Putamen (tissue), 1 donor: ENCODE measurements around the gene CLBA1.
"Not testable (repeated sequence)": the region's sequence is repeated elsewhere in the genome, so short reads cannot be mapped to it uniquely, and the experiment has no call there.

Experiments used
- DNase-seq: peaks from one replicate; pipeline ENCODE4 v3.0.0-alpha.2; 2016; ENCODE audit warnings: low spot score

The CLBA1 gene

DNA sequence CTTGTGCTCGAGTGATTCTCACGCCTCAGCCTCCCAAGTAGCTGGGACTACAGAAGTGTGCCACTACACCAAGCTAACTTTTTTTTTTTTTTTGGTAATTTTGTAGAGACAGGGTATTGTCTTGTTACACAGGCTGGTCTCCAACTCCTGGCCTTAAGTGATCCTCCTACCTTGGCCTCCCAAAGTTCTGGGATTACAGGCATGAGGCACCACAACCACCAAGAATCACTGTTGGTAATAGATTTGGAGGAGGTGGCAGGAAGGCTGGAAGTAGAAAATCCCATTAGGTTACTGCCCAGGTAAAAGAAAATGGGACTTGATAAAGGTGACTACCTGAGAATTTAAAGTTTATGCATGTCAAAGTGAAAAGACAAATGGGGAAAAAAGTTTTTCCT, 36.7 kb downstream of the CLBA1 start:
- DNase-seq: no peak

DNA sequence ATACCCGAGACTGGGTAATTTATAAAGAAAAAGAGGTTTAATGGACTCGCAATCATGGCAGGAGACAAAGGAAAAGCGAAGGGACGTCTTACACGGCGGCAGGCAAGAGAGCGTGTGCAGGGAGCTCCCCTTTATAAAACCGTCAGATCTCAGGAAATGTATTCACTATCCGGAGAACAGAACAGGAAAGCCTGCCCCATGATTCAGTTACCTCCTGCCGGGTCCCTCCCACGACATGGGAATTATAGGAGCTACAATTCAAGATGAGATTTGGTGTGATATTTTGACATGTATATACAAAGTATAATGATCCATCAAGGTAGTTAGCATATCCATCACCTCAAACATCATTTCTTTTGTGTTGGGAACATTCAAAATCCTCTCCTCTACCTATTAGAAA, 37.6 kb downstream of the CLBA1 start:
- DNase-seq: no peak

DNA sequence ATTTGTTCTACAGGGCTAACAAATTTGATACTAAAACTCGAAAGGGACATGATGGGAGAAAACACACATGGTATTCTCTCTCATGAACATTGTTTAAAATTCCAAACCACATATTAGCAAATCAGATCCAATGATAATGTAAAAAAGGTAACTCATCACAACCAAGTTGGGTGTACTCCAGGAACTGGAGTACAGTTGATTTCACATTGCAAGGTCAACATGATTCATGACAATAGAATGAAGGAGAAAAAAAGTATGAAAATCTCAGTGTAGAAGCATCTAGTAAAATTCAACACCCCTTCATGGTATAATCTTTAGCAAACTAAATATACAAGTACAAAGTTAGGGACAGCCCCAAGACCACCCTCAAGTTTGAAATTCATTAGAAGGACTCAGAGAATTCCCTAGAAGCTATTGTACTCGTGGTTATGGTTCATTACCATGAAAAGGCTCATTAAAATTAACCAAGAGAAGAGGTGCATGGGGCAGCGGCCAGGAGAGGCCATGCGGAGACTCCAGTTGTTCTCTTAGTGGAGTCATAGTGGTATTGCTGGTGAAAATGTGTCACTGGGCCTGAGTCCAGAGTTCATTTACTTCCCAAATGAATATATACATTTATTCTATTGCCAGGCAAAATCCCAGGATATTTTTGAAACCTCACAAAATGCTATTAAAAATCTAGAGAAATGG, 38.3 kb downstream of the CLBA1 start:
- DNase-seq: no peak

DNA sequence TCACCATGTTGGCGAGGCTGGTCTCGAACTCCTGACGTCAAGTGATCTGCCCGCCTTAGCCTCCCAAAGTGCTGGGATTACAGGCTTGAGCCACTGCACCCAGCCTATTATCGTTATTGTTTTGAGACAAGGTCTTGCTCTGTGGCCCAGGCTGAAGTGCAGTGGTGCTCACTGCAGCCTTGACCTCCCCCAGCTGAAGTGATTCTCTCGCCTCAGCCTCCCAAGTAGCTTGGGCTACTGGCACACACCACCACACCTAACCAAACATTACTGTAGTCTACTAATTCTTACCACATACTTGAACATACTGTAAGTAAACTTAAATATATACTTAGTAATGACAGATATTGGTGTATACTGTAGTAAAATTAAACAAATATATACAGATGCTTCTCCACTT, 39.8 kb downstream of the CLBA1 start:
- DNase-seq: no peak

DNA sequence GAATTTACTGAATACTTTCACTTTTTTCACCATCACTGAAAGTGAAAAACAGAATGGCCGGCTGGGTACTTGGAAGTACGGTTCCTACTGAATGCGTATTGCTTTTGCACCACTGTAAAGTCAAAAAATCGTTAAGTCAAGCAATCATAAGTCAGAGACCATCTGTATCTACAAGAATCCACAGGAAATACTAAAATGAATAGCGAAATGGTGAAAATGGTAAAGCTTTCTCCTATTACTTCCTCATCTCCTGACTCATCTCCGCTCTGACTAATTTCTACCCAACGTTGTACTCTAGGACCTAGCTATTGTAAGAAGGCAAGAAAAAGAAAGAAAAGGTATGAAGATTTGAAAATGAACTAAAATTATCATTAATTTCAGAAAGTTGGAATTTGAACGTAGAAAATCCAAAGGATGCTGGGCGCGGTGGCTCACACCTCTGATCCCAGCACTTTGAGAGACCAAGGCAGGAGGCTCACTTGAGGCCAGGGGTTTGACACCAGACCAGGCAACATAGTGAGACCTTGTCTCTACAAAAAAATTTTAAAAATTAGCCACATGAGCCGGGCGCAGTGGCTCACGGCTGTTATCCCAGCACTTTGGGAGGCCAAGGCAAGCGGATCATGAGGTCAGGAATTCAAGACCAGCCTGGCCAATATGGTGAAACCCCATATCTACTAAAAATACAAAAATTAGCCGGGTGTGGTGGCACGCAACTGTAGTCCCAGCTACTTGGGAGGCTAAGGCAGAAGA, 40.6 kb downstream of the CLBA1 start:
- no peak for DNase-seq

DNA sequence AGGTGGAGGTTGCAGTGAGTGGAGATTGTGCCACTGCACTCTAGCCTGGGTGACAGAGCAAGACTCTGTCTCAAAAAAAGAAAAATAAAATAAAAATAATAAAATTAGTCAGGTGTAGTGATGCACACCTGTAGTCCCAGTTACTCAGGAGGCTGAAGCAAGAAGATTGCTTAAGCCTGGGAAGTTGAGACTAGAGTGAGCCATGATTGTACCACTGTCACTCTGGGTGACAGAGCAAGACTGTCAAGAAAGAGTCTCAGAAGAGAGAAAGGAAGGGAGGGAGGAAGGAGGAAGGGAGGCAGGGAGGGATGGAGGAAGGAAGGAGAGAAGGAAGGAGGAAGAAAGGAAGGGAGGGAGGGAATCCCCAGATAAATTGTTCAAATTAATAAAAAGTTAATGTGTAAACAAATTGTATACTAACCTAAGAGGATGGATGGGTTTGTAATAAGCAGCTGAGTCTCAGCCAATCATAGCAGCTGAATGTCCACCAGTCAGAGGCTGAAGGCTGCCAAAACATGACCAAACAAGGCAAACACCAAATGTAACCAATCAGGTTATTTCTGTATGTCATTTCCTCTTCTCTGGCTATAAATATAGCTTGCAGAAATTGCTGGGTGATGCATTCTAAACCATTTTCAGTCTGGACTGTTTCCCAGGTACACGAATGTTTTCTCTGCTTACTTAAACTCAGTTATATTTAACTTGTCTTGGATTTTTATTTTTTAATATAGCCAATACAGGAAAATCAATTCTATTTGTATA, 41.4 kb downstream of the CLBA1 start:
- DNase-seq: no peak

DNA sequence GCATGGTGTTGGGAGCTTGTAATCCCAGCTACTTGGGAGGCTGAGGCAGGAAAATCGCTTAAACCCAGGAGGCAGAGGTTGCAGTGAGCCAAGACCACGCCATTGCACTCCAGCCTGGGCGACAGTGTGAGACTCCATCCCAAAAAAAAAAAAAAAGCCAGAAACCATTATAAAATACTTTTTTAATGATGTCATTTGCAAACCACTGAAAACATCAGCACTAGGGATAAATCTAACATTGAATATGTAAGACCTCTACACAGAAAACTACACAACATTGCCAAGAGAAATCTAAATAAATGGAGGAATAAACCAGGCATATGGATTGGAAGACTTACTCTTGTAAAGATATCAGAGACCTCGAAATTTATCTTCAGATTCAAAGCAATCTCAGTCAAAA, 42.1 kb downstream of the CLBA1 start:
- not testable (repeated sequence) for DNase-seq

DNA sequence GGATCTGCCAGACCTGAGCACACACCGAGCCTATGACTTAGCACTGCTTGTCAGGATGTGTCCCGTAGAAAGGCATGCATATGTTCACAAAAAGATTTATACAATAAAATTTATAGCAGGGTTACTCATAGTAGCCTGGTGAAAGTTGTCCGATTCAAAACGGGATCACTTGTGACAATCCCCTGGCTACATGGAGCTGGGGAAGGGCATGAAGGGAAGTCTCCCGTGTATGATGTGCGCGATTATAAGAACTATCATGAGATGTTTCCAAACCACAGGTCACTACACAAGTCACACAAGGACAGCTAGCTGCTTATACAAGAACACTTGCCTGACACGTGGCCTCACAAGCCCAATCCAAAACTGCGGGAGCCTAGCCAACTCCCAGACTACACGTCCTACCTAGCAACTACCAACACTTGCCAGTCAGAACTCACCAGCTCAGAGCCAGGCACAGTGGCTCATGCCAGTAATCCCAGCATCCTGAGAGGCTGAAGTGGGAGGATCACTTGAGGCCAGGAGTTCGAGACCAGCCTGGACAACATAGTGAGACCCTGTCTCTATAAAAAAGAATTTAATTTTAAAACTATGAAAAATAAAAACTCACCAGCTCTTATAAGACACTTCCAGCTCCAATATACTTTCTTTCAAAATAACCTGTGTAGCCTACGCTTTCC, 42.8 kb downstream of the CLBA1 start:
- DNase-seq: no peak

DNA sequence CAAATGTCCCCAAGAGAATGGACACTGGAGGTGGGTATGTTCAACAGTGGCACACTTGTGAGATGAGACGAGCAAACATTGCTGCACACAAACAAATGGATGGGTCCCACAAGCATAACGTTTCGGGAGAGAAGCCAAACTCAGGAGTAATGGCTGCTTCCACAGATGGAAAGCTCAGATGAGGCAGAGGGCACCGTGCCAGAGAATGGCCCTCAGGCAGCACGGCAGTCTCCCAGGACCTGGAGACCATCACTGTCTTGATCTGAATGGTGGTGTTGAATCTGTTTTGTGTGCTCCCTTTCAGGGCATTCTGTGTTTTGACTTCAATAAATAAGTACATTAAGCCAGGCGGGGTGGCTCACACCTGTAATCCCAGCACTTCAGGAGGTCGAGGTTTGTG, 43.8 kb downstream of the CLBA1 start:
- DNase-seq: no peak

DNA sequence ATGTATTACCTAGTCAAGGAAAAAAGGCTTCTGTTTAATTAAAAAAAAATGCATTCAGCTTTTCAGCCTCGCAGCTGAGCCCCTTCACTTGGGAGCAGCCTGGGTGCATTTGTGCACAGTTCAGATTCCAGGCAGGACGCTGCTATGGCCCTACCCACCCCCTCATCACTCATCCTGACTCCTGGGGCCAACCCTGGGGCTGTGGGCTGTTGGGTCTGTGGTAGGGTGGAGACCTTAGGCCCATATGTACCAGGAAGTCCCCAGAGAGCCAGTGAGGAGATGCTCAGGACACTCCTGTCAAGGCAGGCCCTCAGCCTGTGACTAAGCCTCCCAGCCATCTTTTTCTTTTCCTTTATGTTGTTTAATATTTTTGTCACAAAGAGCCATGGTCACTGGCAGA, 44.6 kb downstream of the CLBA1 start:
- no peak for DNase-seq

DNA sequence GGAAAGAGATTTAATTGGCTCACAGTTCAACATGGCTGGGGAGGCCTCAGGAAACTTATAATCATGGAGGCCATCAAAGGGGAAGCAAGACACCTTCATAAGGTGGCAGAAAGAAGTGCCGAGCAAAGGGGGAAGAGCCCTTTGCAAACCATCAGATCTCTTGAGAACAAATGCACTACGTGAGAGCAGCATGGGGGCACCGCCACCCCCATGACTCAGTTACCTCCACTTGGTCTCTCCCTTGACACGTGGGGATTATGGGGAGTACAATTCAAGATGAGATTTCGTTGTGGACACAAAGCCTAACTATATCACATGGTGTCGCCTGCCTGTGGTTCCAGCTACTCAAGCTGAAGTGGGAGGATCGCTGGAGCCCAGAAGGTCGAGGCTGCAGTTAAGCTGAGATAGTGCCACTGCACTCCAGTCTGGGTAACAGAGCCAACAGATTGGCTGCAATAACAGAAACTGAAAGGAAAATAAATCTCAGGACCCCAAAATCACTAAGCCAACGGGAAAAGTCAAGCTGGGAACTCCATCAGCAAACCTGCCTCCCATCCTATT, 45.3 kb downstream of the CLBA1 start:
- DNase-seq: no peak

DNA sequence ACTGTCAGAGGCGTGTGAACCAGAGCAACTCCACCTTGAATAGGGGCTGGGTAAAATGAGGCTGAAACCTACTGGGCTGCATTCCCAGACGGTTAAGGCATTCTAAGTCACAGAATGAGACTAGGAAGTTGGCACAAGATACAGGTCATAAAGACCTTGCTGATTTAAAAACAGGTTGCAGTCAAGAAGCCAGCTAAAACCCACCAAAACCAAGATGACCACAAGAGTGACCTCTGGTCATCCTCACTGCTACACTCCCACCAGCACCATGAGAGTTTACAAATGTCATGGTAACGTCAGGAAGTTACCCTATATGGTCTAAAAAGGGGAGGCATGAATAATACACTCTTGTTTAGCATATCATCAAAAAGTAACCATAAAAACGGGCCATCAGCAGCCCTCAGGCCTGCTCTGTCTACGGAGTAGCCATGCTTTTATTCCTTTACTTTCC, 46.9 kb downstream of the CLBA1 start:
- not testable (repeated sequence) for DNase-seq

DNA sequence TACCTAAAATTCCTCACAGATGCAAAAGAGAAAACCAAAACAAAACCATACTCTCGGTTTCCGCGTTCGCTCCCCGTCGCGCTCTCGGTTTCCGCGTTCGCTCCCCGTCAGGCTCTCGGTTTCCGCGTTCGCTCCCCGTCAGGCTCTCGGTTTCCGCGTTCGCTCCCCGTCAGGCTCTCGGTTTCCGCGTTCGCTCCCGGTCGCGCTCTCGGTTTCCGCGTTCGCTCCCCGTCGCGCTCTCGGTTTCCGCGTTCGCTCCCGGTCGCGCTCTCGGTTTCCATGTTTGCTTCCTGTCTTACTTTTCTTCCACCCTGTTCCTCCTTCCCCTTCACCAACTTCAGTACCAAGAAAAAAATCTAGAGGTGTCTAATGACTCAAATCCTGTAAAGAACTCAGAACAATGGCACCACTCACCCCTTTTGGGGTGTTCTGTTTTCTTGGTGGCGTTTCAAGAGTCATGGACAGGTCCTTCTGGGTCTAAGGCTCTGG, 47.9 kb downstream of the CLBA1 start:
- DNase-seq: not testable (repeated sequence)

DNA sequence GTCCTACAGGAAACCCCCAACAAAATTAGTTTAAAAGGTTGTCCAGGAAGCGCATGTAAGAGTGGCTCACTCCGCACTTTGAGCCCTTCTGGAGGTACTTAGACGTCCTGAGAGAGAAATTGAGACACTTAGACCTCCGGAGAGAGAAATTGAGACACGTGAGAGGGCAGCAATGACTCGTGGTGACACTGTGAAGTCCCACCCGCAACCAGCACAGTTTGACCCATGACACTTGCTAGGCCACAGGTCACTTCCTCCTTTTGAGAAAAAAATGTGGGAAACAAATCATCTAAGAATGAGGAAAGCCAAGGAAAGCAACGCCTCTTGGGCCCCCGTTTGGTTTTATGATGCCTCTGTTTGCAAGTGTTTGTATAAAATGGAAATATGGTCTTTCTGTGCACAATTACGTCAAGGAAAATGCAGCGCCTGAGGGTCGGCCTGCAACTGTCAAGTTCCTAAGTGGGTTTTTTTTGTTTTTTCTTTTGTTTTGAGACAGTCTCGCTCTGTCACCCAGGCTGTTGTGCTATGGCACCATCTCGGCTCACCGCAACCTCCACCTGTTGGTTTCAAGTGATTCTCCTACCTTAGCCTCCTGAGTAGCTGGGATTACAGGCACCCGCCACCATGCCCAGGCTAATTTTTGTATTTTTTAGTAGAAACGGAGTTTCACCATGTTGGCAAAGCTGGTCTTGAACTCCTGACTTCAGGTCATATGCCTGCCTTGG, 48.9 kb downstream of the CLBA1 start:
- DNase-seq: no peak

DNA sequence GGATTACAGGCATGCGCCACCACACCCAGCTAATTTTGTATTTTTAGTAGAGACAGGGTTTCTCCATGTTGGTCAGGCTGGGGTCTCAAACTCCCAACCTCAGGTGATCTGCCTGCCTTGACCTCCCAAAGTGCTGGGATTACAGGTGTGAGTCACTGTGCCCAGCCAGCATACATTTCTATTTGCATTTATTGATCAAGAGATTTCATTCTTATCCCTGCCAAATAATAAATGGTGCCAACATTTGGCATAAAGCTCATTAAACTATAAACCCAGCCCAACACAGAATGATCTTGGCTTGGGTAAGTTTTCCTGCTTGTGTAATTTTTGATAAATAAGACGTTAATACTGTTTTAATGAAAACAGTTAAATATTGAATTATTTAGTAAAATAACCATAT, 50.0 kb downstream of the CLBA1 start:
- not testable (repeated sequence) for DNase-seq

DNA sequence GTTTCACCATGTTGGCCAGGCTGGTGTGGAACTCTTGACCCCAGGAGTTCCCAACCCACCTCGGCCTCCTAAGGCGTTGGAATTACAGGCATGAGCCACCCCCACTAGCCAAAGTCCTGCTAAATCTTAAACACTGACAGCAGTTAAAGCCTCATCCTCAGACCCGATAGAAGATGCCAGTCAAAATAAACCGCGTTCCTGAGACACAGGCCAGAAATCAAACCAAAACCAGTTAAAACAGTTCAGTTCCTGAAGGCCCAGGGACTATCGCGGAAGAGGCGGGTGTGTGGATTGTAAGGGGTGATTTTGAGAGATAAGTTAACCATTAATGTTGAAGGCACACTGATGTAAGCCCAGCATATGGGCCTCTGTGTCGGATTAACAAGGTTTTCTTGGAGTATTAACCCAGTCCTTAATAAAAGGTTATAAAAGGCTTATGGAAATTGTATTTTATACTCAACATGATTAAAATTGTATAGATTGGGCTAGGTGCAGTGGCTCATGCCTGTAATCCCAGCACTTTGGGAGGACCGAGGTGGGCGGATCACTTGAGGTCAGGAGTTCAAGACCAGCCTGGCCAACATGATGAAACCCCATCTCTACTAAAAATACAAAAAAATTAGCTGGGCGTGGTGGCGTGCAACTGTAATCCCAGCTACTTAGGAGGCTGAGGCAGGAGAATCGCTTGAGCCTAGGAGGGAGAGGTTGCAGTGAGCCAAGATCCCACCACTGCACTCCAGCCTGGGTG, 54.0 kb downstream of the CLBA1 start:
- no peak for DNase-seq

DNA sequence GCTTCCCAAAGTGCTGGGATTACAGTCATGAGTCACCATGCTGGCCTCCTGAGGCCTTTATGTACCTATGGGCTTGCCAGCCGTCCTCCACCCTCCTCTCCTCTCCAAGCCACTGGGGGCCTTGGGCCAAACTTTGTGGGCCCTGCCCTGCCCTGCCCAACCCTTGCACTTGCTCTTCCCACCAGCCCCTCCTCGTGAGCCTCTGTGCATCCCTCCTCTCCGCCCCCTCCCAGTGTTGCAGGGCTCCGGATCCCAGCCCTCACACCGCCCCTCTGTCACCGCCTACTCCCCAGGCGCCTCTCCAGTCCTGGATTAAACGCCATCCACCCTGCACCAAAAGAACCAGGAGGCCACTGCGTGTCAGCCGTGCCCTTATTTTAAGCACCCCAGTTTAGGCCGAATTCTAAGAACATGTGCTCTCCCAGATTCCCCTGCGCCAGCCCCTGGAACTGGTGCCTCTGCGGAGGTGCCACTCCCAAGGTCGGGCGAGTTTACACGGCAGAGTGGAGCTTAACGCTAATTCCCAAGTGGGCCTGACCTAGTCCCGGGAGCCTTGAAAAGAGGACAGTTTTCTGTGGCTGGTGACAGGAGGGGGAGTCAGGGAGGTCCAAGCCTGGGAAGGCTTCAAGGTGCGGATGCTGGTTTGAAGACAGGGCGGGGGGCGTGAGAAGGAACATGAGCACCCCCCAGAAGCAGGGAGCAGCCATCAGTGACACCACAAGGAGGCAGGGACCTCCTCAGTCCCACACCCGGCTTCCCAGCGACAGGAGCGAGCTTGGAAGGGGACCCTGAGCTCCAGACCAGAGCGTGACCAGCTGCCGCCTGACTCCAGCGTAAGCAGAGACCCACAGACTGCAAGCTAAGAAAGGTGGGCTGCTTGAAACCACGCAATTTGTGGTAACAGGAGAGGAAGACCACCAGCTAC, 56.5 kb downstream of the CLBA1 start:
- DNase-seq: no peak

DNA sequence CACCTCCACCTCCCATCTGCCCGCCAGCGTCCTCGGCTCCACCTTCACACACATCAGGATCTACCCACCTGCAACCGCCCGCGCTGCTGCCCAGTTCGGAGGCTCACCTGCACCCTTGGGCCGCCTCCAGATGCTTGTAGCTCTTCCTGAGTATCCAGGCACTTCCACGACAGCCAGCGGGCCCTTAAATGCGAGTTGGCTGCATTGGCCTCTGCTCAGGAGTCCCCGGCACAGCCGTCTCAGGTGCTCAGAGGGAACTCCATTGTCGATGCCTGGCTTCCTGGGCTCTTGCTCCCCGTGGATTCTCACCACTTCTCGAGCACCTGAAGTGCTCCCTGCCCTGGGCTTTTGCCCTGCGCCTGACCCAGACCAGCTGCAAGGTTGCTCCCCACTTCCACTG, 57.2 kb downstream of the CLBA1 start:
- DNase-seq: no peak

DNA sequence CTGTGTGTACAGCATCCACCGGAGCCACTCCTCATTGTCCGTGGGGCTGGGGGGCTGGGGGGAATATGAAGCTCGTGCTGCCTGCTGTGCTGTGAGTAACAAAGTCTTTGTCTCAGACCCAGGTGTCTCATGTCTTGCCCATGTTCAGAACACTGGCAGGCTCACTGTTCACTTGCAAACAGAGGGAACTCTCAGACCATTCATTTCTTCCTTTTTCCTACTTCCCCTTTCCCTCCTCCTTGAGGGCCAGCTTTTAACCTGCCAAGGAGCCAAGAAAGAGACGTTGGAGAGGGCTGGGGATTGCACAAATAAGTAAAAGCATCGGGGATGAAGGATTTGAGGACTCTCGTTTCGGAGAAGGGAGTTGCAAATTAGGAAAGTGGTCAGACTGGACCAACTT, 58.1 kb downstream of the CLBA1 start:
- no peak for DNase-seq
